Measurements from ENCODE around the gene DROSHA.

GRCh38 chr5:31516802-31517201 lies 15.1 kb downstream of the DROSHA start:
- TF ChIP-seq POLR2A (IDR thresholded peaks at IDR 0.05): no peak
- no peak for TF ChIP-seq CTCF (IDR thresholded peaks at IDR 0.05)

All from stomach (tissue), 4 donors.